Measurements from ENCODE around the gene ADPRHL1. TPM values are rescaled to one million over a fixed set of nuclear protein-coding genes. Genes with fewer than 3 reads are reported as not detected.

Gene ADPRHL1
- total RNA-seq, 1 donor from 2014 or later = 2.7 TPM

DNA sequence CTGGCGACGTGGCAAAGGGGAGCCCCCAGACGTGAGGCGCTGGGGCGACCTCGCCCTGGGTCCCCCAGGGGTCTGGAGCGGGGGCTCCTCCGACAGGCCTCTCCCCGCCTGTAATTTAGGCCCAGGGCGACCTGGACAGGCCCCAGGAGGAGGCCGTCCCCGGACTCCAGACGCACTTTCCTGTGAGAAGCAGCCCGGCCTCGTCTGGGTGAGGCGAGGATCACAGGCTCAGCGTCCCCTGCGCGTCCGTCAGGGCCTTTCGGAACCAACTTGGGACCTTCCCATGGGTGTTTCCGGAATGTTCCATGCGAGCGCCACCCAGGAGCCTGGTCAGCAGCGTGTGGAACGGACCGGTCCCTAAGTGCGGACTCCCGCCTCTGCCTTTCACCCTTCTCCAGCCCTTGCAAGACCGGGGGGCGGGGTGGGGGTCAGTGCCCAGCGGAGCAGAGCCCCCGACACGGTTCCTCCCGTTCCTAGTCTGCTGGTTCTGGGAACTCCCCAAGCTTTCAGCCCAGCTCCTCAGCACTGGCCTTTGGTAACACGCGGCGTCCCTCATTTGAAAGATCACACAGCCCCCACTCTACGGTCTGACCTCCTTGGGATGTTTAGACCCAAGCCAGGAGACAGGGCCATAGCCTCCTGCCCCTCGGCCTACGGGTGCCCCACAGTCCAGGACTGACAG is 88.2 kb downstream of the ADPRHL1 start:
- peak overlapping the region; percentile 46 for H3K4me3 ChIP-seq
- intact Hi-C loops (cut with DNase I) = no loop called here
- no peak for TF ChIP-seq CTCF (IDR thresholded peaks at IDR 0.05)
- peaks cover 21% of the 10 kb centered on the region for H3K4me1 ChIP-seq
- peak overlapping the region; percentile 62 for H3K27ac ChIP-seq
- DNase-seq = no peak
- no peaks in the 10 kb centered on the region for H3K9me3 ChIP-seq
- H3K36me3 ChIP-seq = no peaks in the 10 kb centered on the region
- peak in 1 of 2 donors; percentile 5 for ATAC-seq
- H3K27me3 ChIP-seq (ENCODE audit: low read depth) = peaks cover 25% of the 10 kb centered on the region

- intact Hi-C loops (cut with DNase I) = no loop called here
- DNase-seq = no peak
- Histone ChIP-seq H3K4me3 (peak overlapping the region; percentile 46), H3K4me1 (peaks cover 21% of the 10 kb centered on the region), H3K27me3 (ENCODE audit: low read depth) (peaks cover 25% of the 10 kb centered on the region), H3K27ac (peak overlapping the region; percentile 62), H3K9me3 (no peaks in the 10 kb centered on the region), H3K36me3 (no peaks in the 10 kb centered on the region)
- peak in 1 of 2 donors; percentile 10 for ATAC-seq
- TF ChIP-seq CTCF (IDR thresholded peaks at IDR 0.05) = no peak
Observed at GRCh38 chr13:113364311-113364889, 88.9 kb downstream of the ADPRHL1 start.

DNA sequence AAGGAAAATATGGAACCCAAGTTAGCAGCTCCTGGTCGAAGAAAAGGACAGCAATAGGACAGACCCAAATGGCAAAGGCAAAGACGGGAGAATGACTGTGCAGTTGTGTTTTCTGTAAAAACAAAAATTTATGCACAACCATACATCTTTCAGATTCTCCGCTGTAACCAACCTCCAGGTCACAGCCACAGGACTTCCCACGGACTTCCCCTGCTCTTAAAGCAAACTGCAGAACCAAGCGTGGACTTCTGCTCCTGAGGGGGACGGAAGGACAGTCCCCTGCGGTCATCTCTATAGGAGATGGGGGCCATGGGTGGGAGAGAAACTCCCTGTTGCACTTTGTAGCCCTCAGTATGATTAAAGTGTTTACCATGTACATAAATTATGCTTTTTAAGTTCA is 91.9 kb downstream of the ADPRHL1 start:
- no peak for DNase-seq
- TF ChIP-seq CTCF (IDR thresholded peaks at IDR 0.05) = no peak

DNA sequence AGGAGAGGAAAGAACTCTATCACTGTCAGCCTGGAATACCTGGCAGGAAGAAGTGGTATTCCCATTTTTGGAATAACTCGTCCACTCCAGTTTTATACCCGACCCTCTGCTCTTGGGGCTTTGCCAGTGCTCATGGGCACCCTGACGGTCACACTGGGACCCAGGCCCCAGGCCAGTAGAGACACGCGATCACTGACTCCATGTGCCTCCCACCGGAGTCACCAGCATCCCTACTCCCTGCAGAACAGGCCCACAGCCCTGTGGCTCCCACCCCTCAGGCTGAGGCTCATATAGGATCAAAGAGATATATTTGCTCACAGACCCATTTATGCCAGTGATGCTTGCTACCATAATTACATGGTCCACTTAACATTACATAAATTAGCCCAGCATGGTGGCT is 92.8 kb downstream of the ADPRHL1 start:
- no peaks in the 10 kb centered on the region for H3K9me3 ChIP-seq
- peak; percentile 28 for DNase-seq
- H3K27ac ChIP-seq = no peak overlapping the region
- intact Hi-C loops (cut with DNase I) = no loop called here
- H3K4me3 ChIP-seq = no peak overlapping the region
- H3K36me3 ChIP-seq = no peaks in the 10 kb centered on the region
- H3K4me1 ChIP-seq = peaks cover 21% of the 10 kb centered on the region
- H3K27me3 ChIP-seq (ENCODE audit: low read depth) = peaks cover 25% of the 10 kb centered on the region
- no peak for TF ChIP-seq CTCF (IDR thresholded peaks at IDR 0.05)
- ATAC-seq = no peak

More for the DNA sequence above, 91.9 kb downstream of the ADPRHL1 start:
- no peak overlapping the region for H3K4me3 ChIP-seq
- H3K27me3 ChIP-seq (ENCODE audit: low read depth) = peaks cover 25% of the 10 kb centered on the region
- intact Hi-C loops (cut with DNase I) = no loop called here
- H3K36me3 ChIP-seq = no peaks in the 10 kb centered on the region
- ATAC-seq = no peak
- H3K4me1 ChIP-seq = peaks cover 21% of the 10 kb centered on the region
- no peaks in the 10 kb centered on the region for H3K9me3 ChIP-seq
- no peak overlapping the region for H3K27ac ChIP-seq

GRCh38 chr13:113359571-113359970 is 93.7 kb downstream of the ADPRHL1 start:
- DNase-seq (peak; percentile 14), ATAC-seq (no peak)
- no peak overlapping the region for H3K4me3 ChIP-seq
- no peak for TF ChIP-seq CTCF (IDR thresholded peaks at IDR 0.05)
- peaks cover 19% of the 10 kb centered on the region for H3K27me3 ChIP-seq (ENCODE audit: low read depth)
- intact Hi-C loops (cut with DNase I) = no loop called here
- H3K27ac ChIP-seq = no peak overlapping the region
- no peaks in the 10 kb centered on the region for H3K36me3 ChIP-seq
- H3K9me3 ChIP-seq = no peaks in the 10 kb centered on the region
- peaks cover 17% of the 10 kb centered on the region for H3K4me1 ChIP-seq

All from lower lobe of right lung (tissue), 2 donors.